NCI-H524 treated with DMSO at 0.1 percent for 48 hours (cell line): ENCODE data around the gene RAB28.
A peak's percentile ranks its signal among the peaks of the same experiment; 100 is the strongest.

Experiments
- DNase-seq: peaks from one replicate; lab custom pipeline; 2025; lab: John Stamatoyannopoulos, UW

Gene RAB28

DNA sequence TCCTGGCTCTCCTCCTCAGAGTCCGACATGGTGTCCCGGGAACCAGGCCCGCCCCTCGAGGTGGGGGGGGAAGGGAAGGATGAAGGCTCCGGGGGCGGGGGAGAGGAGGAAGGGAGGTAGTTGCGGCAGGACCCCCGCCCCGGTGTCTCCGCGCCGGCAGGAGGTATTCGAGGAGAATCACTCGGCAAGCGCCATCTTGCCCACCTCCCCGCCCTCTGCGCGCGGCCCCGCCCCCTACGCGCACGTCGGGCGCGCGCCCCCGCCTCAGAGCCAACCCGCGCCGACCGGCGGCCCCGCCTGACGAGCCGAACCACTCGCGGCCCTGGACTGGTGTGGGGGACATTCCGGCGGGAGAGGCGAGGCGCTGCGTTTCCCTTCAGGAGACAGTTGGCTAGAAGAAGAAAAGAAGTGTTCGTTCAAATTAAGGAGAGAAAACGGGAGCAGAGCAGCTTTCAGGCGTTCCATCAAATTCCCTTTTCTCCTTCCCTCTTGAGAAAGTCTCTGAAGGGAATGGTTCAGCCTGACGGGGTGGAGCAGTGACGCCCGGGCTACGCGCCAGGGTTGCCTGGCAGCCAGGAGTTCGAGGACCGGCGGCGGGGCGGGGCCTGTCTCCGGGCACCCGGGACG lies at the start of gene RAB28:
Gene RAB28, minus strand, starts transcription at position 219 of the 627 bp plus-strand sequence.
- DNase-seq, result peak; percentile 73

DNA sequence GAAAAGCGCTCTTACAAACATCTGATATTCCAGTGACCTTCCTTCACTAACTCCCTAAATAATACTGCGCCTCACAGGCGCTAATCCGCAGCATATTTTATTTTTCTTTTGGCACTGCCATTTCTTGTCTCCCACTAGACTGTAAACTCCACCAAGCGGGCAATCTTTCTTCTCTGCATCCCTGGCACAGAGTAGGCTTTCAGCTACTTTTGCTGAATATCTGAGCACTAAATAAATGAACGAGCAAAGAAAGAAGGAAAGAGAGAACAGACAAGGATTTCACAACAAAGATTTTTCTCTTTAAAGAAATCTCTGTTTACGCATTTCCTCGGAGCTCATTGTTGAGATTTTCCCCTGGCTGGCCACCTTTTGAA lies 47.5 kb upstream of the RAB28 start:
- DNase-seq, result no peak

DNA sequence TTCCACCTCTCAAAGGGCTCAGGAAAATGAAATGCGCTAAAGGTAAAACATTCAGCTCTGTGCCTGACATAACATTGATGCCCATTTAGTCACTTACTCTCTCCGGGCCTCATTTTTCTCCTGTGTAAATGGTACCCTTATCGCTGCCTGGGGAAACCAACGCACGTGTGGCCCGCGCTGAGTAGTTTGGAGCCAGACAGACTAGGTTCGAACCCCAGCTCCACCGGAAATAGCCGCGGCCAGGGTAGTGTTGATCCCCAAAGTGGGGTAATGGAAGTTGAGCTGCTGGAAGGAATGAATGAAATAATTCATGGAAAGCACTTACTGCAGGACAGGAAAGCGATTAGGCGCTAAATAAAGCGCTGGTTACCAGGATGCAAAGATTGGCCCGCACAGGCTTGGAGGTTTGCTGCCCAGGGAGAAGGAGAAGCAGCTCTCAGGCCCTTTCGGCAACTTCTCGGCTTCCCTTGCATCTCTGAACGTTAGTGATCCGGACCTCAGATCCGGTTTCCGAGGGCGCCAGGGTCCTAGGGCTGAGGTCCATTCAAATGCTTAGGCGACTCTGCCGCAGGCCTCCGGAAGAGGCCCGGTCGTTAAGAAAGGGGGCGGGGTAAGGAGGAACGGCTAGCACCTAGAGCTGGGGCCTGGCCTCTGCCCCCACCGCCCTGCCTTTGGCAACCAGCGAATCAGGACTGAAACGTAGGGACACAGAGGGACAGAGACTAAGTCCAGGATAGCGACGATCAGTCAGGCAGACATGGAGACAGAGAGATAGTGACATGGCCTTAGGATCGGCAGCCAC lies 46.9 kb upstream of the RAB28 start:
- no peak for DNase-seq

DNA sequence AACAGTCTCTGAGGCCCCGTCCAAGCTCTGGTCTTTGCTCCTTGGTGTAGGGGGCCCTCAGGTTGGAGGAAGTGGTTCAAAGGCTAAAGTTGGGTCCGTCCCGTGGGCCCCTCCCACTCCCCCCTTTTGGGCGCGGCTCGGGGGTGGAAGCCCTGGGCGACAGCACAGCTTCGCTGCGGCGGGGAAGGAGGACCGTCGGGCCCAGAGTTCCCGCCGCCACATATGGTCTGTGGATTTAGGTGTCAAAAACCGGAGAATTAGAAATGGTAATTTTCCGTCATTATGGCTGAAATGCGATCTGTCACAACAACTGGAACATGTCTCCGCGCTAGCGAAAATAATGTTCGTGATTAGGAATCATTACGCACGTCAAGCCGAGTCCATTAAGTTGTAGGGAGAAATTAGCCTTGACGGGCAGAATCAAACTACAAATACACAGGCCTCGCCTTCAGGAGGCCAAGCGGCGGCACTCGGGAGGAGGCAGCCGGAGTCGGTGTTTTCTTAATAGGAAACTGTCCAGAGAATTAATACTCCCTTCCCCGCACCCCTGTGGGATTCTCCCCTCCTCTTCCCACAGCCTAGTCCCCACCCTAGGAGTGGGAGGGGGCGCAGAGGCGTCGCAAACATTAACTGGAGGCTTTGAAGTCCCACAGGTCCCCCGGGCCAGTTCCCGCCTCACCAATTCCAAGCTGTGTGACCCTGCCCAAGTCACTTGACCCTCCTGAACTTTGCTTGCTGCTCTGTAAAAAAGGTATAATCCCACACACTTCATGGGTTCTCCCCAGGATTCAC lies 45.2 kb upstream of the RAB28 start:
- no peak for DNase-seq

DNA sequence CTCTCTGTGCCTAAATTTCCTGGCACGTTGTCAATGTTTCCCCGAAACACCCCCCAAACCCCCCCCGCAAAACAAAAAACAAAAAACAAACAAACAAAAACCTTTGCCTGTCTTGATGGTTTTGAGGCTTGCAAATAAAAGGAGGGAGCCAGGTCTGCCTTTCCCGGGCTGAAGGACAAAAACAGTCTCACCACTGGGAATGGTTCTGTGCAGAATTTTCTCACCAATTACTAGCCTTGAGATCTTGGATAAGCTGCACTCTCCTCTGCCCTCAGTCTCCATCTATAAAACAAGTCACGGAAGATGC lies 44.6 kb upstream of the RAB28 start:
- DNase-seq, result no peak

DNA sequence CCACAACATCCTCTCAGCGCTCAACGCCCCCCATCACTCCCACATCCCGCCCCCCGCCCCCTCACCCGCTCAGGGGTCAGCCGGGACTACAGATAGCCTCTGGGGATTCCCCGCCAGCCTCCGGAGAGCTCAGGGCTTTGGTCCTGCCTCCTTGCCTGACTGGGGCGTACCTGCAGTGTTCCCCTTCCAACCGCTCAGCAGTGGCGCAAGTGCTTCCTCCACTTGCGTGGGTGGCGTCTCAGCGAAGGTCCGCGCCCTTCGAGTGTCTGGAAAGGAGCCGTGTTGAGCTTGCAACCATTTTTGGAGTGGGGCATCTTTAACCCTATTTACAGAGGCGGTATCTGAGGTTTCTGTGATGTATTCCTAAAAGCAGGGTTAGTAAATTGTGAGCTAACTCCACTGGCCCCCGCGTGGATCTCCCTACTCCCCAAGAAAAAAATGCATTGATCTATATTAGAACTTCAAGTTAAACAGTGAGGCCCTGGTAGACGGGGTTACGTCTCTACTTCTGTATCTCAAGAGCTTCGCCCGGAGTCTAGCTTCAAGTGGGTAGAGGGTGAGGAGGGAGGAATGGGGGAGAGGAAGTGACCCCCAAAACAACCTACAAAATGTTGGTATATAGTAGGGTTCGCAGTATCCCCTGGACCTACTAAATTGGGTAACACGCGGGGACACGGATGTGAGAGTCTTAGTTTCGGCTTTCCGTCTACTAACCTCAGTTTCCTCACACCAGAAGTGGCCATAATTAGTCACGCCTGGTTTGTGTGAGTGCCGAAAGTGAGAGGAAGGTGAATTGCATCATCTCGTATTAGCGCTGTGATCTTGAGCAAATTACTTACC lies 44.1 kb upstream of the RAB28 start:
- DNase-seq, result no peak

DNA sequence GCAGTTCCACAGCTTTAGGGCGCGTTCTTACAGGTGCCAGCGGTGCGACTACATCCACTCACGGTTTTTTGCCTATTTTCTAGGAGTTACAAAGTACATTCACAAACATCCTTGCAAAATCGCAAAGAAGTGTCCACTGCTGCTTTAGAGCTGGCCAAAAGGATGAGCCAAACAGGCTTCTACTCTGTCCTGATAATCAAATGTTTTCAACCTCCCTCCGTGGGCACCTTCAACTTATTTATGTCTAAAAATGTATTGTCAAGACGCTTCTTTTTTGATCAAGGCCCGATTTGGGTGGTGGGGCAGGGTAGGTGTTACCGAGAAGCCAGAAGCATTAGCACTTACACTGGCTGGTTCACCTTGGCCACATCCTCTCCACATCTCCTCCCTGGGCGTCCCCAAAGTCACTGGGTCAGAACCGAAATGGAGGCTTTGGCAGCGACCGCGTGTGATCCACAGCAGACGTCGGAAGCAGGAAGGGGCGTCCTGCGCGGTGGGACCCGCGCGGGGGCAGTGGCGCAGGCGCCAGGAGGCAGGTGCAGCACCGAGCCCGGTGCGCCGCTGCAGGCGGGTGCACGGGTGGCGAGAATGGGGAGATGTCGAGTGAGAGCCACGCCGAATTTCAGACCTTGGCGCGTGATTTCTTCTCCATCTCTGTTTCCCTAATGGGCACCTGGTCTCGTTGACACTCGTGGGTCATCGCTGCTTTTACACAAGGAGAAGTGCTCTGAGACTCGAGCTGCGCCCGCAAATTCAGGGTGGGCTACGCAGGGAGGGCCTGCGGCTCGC lies 43.2 kb upstream of the RAB28 start:
- DNase-seq, result no peak

DNA sequence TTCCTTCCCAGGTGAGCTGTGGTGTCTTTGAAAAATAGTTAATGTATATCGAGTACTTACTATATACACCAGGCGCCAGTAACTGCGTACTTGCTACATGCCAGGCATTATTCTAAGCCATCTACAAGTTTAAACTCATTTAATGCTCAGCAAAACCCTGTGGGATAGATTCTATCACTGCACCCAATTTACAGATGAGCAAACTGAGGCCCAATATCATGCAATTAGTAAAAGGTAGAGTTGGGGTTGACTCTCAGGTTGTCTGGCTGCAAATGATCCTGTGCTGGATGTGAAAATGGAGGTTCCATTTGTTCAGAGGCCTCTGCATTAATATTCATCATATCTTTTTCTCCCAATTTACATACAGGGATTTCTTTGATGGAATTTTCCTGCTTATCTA lies 42.5 kb upstream of the RAB28 start:
- DNase-seq, result no peak

DNA sequence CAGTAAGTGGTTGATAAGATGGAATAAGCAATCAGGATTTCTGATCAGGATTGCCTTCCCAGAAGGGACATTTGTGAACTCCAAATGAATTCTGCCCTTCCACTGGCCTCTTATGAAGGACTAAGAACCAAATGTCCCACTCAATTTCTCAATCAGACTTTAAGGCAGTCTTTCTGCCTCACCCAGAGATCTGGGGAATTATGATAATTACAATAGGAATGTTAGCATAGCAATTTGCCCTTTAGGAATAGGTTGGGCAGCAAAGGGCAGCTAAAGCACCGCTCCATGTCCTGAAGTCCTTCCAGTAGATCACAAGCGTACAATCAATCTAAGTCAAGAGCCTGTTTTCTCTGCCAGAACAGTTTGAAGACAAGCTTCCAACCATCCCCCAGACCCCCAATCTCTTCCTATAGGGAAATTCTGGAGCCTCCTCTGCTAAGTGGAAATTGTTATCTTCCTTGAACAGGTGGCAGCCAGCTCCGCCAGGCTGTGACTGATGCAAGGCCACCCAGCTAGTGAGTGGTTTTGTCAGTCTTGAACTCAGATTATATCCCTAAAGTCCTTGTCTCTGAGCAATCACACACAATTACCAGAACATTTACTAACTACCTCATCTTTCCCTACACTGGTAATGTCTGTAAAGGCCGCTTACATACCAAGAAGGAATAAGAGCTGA lies 41.6 kb upstream of the RAB28 start:
- no peak for DNase-seq

DNA sequence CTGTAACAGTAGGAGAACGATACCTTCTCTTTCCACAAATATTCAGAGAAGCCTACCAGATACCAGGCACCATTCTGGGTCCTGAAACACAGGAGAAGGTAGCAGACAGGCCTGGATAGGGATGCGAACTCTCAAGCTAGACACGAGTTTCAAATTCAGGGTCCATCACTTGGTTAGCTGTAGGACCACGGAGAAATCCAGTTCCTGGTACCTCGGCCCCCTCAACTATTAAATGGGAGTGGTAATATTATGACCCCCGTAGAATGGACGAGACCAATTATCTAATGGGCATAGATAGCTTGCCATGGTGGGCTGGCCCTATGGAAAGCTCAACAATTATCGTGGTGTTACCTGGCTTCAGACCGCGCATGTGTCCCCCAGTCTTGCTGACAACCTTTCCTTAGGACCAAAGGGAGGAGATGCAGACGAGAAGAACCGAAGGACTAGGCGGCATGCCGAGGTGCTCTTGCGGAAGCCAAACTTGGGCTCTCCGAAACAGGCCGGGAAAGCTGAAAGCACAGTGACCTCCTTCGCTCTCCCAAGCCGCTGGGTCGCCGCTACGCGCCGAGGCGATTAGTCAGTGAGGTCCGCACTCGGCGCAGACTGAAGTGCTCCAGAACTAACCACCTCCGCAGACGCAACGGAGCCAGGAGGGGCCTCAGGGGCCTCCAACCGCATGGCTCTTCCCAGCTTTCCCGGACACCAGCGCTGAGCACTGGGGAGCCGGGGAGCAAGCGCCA lies 40.5 kb upstream of the RAB28 start:
- DNase-seq, result no peak

DNA sequence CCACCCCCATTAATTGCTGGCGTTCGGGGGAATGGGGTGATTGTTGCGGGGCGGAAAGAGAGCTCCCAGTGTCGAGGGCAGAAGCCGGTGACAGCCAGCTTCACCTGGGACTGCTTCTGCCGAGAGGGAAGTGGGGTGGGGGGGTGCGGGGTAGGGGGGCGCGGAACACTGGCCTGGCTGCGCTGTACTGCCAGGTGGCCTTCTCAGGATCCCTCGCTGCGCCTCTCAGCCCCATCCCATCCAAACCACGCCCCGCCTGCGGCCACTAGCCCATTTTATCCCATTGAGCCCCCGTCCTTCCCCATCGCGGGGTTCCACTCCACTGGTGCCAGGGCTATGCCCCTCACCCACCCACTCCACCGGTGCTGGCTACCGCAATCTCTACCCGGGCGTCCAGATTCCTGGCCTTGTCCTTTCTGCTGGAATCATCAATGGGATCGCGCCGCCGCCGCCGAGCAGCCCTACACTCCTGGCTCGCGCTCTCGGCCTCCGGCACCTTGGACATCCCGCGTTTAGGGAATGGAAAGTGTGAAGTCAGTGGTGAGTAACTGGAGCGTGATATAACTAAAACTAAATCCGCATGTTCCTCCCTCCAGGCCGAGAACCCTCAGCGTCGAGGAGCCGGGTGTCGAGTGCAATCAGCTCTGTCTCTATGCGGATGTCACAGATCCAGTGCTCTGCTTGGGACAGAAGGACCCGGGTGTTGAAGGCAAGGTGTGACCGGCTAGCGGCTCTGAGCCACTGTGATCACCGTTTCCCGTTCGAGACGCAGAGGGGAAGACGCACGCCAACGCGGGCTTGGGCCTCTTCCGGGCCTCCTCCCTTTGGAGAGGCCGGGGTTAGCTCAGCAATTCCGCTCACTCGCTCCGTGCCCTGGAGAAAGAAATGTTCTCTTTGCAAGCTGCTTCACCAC lies 39.7 kb upstream of the RAB28 start:
- no peak for DNase-seq

DNA sequence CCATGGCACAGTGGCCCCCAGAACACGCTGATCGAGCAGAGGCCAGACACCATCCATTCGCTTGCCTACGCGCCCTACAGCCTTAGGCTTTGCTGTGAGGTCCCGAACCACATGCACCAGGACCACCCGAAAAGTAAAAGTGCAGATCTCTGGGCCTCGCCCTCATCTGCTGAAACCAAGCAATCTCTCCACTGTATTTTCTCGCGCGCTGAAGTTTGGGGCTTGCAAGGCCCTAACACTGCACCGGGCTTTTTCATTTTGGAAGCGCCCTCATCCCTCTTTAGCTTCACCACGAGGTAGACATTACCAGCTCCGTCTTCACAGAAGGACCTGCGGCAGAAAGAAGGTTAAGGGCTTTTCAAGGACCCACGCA lies 39.0 kb upstream of the RAB28 start:
- DNase-seq, result no peak

DNA sequence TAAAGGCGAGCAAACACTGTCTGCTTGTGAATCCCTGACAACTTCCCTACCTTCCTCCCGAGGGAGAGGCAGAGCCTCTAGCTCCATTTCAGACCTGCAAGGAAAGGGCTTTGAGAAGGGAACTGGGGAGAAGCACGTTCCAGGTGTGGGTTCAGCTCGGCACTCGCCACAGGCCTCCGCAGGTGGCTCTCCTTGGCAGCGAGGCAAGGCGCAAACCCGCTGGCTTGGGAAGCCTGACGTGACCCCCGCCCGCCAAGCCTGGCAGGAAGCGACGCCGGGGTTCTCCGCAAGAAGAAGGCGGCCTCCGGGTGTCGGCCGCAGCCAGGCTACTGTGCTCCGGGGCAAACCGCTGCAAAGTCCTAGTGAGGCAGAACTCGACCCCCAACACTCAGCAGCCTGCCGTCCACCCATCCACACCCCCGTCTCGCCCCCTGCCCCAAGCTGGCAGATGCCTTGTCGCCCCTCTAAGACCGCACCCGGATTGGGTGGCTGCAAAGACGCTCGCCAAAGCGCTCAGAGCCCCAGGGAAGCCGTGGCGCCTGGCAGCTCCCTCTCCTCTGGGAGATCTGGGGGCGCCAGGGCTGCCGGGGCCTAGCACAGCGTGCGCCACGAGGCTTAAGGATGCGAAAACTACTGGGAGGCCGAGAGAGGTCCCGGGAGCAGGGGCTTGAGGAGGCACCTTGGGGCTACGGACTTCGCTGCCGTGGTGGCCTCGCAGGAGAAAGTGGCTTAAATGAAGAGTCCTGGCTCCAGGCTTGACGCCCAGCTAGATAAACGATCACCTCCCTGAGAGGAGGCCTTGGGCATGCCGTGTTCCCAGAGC lies 38.4 kb upstream of the RAB28 start:
- no peak for DNase-seq

DNA sequence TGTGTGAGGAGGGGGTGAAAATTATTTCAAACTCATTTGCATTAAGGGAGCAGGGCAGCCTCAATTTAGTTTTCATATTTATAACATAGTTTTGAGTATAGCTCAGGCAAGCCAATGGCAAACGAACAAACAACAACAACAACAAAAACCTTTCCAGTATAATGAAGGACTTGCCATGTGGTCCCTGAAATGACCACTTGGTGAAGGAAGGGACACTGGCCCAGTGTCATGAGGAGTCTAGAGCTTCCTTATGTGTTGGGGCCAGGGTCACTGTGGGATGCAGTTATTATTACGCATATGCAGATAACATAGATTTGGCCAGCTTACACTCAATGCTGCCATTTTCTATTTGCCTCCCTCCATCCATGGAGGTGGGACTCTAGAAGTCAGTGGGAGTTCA lies 36.9 kb upstream of the RAB28 start:
- no peak for DNase-seq

DNA sequence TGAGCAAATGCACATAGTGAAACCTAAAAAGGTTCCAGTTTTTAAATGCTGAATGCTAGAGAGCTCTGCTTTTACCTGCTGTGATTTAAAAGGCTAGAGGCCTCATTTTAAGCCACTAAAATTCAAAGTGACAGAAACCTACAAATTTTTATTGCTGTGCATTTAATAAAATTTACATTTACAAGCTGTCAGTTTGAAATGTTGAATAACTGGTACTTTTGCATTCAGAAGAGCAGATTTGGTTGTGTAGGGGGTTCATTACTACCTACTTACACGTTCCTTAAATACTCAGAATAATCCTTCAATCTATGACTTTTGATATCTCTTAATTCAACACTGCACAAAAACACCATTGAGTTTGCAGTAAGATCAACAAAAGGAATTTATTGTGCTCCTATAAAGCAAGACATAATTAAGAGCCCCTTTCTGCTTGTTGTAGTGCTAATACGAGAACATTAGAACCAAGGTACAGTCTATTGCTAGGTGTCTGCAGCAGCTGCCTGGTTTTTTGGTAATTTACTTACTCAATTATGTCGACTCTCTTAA lies 32.2 kb upstream of the RAB28 start:
- DNase-seq, result no peak

DNA sequence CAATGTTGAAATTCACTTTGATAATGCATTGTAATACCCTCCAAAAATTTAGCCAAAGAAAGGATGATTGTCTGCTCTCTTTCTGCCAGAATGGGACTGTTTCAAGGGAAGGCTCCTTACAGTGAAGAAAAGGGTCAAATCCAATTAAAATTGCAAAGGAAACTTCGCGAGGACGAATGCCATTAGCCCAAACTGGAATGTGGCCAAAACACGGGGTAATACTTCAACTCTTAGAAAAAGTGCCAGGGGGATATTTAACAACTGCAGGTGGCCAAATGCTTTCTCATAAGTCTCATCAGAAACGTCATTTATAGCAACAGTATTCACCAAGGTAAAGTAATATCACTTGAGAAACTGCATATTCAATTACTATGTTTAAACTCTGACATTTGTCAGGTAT lies 31.1 kb upstream of the RAB28 start:
- no peak for DNase-seq

DNA sequence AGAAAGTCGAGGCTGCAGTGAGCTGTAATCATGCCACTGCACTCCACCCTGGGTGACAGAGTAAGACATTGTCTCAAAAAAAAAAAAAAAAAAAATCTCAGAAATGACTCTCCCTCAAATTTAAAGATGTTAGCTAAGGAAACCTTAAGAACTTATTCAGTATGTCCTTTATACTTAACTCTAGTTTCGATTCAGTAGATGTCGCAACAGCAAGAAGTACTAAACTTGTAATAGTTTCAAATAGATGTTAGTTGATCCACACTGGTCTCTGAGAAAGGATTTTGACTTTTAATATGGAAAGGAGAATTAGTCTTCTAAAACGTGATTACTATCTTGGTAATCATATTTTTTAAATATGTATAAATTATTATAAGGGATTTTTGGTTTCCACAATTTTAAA lies 30.6 kb upstream of the RAB28 start:
- DNase-seq, result no peak

DNA sequence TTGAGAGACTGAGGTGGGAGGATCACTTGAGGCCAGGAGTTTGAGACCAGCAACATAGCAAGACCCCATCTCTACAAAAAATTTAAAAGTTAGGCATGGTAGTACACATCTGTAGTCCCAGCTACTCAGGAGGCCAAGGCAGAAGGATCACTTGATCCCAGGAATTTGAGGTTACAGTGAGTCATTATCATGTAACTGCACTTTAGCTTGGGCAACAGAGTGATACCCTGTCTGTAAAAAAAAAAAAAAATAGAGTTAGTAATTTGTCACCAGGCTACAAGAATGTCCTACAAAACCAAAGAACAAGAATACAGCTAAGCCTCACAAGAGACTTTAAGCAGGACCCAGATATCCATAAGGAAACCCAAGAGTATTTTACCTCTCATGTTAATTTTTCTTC lies 27.0 kb upstream of the RAB28 start:
- no peak for DNase-seq
